ENCODE data around the gene BCKDK.

Gene BCKDK

GRCh38 chr16:31145398-31145990 lies 37.3 kb downstream of the BCKDK start:
- no peak for DNase-seq (ENCODE audit: low read depth)
- TF ChIP-seq CTCF (IDR thresholded peaks at IDR 0.05; ENCODE audit: low read depth, low read length) (no peak), MAX (IDR thresholded peaks at IDR 0.05; ENCODE audit: low read depth, low read length) (no peak), MYC (IDR thresholded peaks at IDR 0.05; ENCODE audit: low read depth, low read length) (no peak), POLR2A (IDR thresholded peaks at IDR 0.05; ENCODE audit: extremely low read depth, insufficient read length) (no peak)

GRCh38 chr16:31147574-31147973 lies 39.4 kb downstream of the BCKDK start:
- TF ChIP-seq CTCF (IDR thresholded peaks at IDR 0.05; ENCODE audit: low read depth, low read length) (no peak), MYC (IDR thresholded peaks at IDR 0.05; ENCODE audit: low read depth, low read length) (no peak), POLR2A (IDR thresholded peaks at IDR 0.05; ENCODE audit: extremely low read depth, insufficient read length) (no peak), MAX (IDR thresholded peaks at IDR 0.05; ENCODE audit: low read depth, low read length) (no peak)
- H3K4me3 ChIP-seq (ENCODE audit: low read depth, low read length), result no peak overlapping the region
- no peak for DNase-seq (ENCODE audit: low read depth)

More at GRCh38 chr16:31145398-31145990, 37.3 kb downstream of the BCKDK start:
- no peak overlapping the region for H3K4me3 ChIP-seq (ENCODE audit: low read depth, low read length)

GRCh38 chr16:31148281-31148728 lies 40.1 kb downstream of the BCKDK start:
- TF ChIP-seq MYC (IDR thresholded peaks at IDR 0.05; ENCODE audit: low read depth, low read length), result no peak
- no peak for TF ChIP-seq MAX (IDR thresholded peaks at IDR 0.05; ENCODE audit: low read depth, low read length)
- TF ChIP-seq CTCF (IDR thresholded peaks at IDR 0.05; ENCODE audit: low read depth, low read length), result no peak
- no peak for TF ChIP-seq POLR2A (IDR thresholded peaks at IDR 0.05; ENCODE audit: extremely low read depth, insufficient read length)
- H3K4me3 ChIP-seq (ENCODE audit: low read depth, low read length), result no peak overlapping the region
- DNase-seq (ENCODE audit: low read depth), result no peak

- TF ChIP-seq MAX (IDR thresholded peaks at IDR 0.05; ENCODE audit: low read depth, low read length), result no peak
- no peak for TF ChIP-seq CTCF (IDR thresholded peaks at IDR 0.05; ENCODE audit: low read depth, low read length)
- TF ChIP-seq MYC (IDR thresholded peaks at IDR 0.05; ENCODE audit: low read depth, low read length), result no peak
- no peak for TF ChIP-seq POLR2A (IDR thresholded peaks at IDR 0.05; ENCODE audit: extremely low read depth, insufficient read length)
- DNase-seq (ENCODE audit: low read depth), result no peak
- no peak overlapping the region for H3K4me3 ChIP-seq (ENCODE audit: low read depth, low read length)
Observed at GRCh38 chr16:31148896-31149295, 40.7 kb downstream of the BCKDK start.

- no peak for TF ChIP-seq CTCF (IDR thresholded peaks at IDR 0.05; ENCODE audit: low read depth, low read length)
- no peak for TF ChIP-seq POLR2A (IDR thresholded peaks at IDR 0.05; ENCODE audit: extremely low read depth, insufficient read length)
- TF ChIP-seq MAX (IDR thresholded peaks at IDR 0.05; ENCODE audit: low read depth, low read length), result no peak
- TF ChIP-seq MYC (IDR thresholded peaks at IDR 0.05; ENCODE audit: low read depth, low read length), result no peak
- no peak for DNase-seq (ENCODE audit: low read depth)
- no peak overlapping the region for H3K4me3 ChIP-seq (ENCODE audit: low read depth, low read length)
Observed at GRCh38 chr16:31149332-31149731, 41.1 kb downstream of the BCKDK start.
